GM21515 (cell line): ENCODE results near the gene MYOG.

Source experiments
- ATAC-seq: cut with Tn5 transposase; IDR thresholded peaks from one replicate; pipeline ENCODE4 v1.9.1; 2021; ENCODE audit not compliant: unreplicated experiment

The MYOG gene

GRCh38 chr1:203117611-203118575 is 32.1 kb upstream of the MYOG start:
- ATAC-seq: no peak

- ATAC-seq: no peak
Observed at GRCh38 chr1:203116091-203116820, 30.4 kb upstream of the MYOG start.

DNA sequence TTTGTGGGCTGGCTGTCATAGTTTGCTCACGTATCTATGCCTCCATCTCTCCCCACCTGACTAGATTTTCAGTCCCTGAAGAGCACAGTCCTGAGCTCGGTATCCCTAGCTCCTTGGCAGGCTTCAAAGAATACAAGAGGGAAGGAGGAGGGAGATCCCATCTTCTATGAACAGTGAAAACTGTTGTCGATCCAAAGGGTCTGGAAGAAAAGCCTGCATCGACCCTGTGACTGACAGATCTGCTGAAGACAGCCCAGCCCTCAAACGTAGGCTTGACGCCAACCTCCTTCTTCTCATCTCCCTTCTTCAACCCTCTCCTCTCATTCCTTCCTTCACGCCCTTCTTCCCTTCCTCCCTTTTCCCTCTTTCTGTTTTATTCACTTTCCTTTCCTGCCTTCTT is 28.4 kb upstream of the MYOG start:
- no peak for ATAC-seq

GRCh38 chr1:203113308-203113707 is 27.5 kb upstream of the MYOG start:
- no peak for ATAC-seq

DNA sequence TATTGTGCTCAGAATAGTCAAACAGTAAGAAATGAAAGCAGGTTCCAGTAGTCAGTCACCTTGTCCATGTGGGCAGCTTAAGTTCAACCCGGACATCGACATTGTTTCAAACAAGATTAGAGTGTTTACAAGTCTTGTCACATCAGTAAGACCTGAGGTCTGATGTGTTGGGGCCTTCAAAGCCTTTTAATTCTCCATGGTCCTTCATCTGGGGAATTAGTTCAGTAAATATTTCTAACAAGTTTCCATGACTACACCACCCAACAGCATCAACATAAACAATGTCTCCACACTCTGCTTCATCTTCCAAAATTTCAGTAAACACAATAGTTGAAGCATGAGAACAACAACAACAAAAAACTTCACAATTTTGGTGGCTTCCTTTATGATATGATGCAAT is 26.7 kb upstream of the MYOG start:
- ATAC-seq: no peak

- no peak for ATAC-seq
Observed at GRCh38 chr1:203104789-203105390, 19.1 kb upstream of the MYOG start.

DNA sequence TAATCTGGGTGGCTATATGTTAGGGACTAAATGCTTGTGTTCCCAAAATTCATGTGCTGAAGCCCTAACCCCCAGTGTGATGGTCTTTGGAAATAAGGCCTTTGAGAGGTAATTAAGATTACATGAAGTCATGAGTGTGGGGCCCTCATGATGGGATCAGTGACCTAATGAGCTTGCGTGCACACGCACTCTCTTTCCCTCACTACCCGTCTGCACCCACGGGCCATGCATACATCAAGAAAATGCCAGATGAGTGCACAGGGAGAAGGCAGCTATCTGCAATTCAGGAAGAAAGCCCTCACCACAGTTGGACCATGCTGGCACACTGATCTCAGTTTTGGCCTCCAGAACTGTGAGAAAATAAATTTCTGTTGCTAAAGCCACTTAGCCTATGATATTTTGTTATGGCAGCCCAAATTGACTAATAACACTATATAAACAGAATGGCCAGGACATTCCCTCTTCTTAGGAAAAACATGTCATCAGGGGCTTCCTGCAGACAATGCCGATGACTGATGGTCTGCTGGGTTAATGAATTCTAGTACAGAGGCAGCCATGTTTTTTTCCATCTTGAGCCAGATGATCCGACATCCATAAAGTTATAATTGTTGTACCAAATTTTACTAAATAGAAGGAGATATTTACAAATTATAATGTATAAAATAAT is 18.1 kb upstream of the MYOG start:
- ATAC-seq: no peak

- ATAC-seq: no peak
Observed at GRCh38 chr1:203103216-203103615, 17.4 kb upstream of the MYOG start.

DNA sequence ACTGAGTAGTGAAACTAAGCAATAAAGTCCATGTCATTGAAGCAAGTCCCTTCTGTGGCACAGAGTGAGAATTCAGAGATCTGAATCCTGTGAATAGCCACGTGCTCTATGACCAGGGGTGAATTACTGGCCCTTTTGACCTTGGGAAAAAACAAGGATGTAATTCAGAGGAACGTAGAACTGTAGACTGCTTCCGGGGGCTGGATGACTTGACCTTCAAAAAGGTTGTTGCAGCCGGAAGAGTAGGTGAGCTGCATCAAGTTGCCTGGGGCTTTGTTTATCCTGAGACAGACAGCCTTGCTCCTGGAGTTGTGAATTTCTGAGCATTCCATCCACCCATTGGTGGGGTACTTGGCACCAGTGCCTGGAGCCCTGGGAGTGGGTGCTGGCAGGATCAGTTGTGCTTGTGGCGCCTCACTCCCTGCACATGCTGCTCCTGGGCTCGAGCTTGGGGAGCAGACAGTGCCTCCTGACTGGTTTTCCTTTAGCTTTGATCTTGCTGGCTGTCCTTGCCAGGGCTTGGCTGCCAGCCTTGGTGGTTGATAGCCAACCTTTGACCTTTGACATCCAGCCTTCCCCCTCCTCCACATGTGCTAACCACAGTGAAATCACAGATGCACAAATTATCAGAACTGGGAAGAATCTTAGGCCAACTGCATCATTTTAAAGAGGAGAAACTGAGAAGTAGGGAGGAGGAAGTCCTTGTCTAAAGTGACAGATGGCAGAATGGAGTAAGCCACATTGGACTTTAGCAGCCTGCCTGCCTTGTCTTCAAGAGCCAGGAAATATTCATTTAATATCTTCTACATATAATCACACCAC is 16.2 kb upstream of the MYOG start:
- no peak for ATAC-seq

- ATAC-seq: no peak
Observed at GRCh38 chr1:203100516-203100869, 14.7 kb upstream of the MYOG start.

DNA sequence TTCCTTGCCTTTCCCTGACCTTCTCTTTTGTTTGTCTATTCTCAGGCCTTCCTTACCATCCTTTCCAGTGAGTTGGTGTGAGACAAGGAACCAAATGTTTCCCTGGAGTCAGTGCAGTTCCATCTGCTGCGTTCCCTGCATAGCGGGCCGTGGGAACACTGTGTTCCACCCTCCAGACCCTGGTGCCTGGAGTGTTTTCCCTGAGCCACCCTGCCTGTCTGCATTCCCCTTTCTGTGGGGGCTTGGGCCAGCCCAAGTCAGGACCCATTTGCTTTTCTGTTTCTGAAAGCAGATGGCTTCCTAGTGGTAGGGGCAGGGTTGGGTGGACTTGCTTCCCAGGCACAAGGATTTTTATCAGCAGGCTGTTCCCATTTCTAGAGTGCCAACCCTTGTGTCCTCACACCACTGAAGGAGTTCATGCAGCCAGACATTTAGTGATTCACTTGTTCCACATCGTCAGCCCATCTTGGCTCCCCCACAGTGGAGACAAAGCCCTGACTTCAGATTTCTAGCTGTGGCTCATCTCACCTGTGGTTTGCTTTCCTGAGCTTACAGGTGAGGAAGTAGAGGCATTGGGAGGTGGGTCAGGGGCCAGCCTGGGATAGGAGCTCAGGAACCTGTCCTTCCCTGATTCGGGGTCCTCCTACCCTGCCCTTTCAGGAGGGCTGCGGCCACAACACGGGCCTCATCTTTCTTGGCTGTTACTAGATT is 14.1 kb upstream of the MYOG start:
- no peak for ATAC-seq

DNA sequence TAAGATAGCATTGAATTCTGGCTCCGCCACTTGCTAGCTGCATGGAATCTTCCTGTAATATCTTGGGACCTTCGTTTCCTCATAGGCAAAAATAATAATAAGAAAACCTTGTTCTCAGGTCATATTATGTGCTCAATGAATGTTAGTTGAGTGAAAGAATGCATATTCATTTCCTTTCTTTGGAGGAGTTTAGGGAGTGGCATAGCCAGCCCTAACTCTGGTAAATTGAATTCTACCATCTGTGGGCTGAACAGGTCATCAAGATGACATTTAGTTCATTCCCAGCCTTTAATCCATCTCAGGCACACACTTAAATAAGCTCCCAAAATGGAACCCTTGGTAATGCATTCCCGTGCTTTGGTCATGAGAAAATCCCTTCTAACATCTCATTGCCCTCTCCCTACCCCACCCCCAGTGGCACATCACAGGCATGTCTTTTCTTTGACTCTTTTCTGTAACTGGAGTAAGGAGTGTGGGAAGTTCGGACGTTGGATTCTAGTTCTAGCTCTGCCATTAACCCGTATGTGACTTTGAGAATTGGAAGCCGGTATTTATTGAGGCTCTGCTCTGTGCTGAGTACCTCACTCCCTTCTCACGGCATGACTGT is 13.2 kb upstream of the MYOG start:
- no peak for ATAC-seq

DNA sequence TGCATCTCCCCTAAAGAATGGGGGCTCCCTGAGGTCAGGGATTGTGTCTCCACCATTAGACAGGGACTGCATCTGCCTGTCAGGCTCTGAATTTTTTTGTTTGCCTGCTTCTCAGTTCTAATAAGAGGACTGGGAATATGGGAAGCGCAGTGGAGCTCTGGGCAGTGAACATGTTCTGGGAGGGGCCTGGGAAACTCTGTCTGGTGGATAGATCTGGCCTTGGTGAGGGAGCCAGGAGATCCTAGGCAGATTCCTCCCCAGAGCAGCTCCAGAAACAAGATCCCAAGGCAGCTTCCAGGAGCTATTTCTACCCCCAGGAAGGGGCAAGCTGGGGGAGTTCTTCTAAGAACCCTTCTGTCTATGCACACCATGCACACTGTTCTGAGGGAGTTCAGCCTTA is 12.6 kb upstream of the MYOG start:
- no peak for ATAC-seq

DNA sequence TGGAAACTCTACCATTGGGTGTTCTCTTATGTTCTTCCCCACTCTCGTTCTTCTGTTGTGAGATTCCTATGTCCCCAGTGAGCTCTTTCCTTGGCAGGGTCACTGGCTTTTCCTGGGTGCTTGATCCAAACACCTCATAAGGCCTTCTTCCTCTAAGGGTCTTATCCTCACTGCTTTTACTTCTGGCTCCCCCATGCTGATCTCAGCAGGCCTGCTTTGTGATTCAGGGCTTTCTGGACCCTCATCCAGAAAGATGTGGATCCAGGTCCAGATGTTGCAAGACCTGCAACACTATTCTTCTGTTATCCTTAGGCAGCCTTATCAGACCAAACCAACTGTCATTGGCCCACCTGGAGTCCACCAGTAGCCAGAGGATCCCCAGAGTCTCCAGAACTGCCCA is 11.2 kb upstream of the MYOG start:
- ATAC-seq: no peak

- ATAC-seq: no peak
Observed at GRCh38 chr1:203096566-203096965, 10.8 kb upstream of the MYOG start.

GRCh38 chr1:203095061-203095690 is 9.4 kb upstream of the MYOG start:
- no peak for ATAC-seq

- ATAC-seq: no peak
Observed at GRCh38 chr1:203093754-203094410, 8.1 kb upstream of the MYOG start.

DNA sequence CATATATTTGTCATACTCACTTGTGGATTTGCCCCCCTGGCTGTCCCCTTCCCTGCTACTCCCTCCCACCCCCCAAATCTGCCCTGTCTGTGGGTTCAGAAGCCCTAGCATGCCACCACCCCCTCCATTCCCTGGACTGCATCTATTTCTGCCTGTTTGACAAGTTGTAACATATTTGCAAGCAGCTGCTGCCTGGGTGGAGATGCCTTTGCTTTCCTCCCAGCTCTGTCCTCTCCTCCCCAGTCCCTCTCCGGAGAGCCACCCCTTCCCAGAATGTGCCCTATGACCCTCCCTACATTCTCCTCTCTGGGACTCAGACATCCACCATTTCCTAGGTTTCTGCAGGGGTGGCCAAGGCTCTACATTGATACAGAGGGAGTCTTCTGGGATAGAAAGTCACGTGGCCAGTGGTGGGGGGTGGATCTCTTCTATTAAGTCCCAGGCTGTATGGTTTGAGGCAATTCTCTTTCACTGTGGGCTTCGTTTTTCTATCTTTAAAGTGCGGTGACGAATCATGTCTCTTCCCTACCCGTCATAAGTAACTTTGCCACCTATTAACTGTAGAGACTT is 6.0 kb upstream of the MYOG start:
- ATAC-seq: no peak
